HepG2 (cell line): ENCODE measurements around the gene NMU. TPM values are rescaled to one million over a fixed set of nuclear protein-coding genes. Genes with fewer than 3 reads are reported as not detected.

ENCODE experiments used
- ATAC-seq: fragments of 200-7000 bp; cut with Tn5 transposase; 3 replicates; pipeline ENCODE4 v1.9.1; 2020; ENCODE audit warnings: mild to moderate bottlenecking, moderate library complexity
- BruUV-seq: library from RNA; stranded (reverse); fragments of 400-500 nt; replicated peaks from 2 replicates; lab custom pipeline; 2021; lab: Mats Ljungman, UMichigan
- CTCF ChIA-PET: fragments of 300-600 bp; formaldehyde crosslinking; extraction: SDS; loops from one replicate; lab custom pipeline; 2021; ENCODE audit warnings: low total read pairs, inconsistent platforms, low intra/inter-chr PET ratio; lab: Yijun Ruan, JAX
- POLR2A ChIA-PET: fragments of 350-600 bp; sonication (Branson Sonifier 250); formaldehyde crosslinking; loops from one replicate; lab custom pipeline; 2020; ENCODE audit warnings: antibody characterized with exemption, inconsistent platforms; lab: Yijun Ruan, JAX
- DNase-seq: peaks from one replicate; pipeline ENCODE4 v3.0.0-alpha.2; 2015; ENCODE audit warnings: low spot score
- FAIRE-seq: peaks from 3 replicates; lab custom pipeline; 2011; peaks lifted over from hg19 to GRCh38; lab: Jason Lieb, UNC
- H2AFZ ChIP-seq: one replicate; pipeline ENCODE4 v1.6.1; 2011; ENCODE audit warnings: low read length, inconsistent platforms
- H3K27ac ChIP-seq: fragments of 300-600 bp; 3 replicates; pipeline ENCODE4 v1.8.0; 2011; ENCODE audit warnings: mixed run types, mild to moderate bottlenecking, mixed read lengths, low read length, inconsistent platforms; ENCODE audit not compliant: insufficient read depth; ENCODE audit errors: extremely low read length
- H3K27me3 ChIP-seq, 2 experiments: fragments of 200-600 bp in 1 of 2; 2 replicates in 1 of 2; 3 replicates in 1 of 2; pipeline versions ENCODE4 v1.6.0 to v1.8.0; 2011; ENCODE audit warnings: low read length in 2 of 2, mild to moderate bottlenecking in 2 of 2, moderate library complexity in 2 of 2, inconsistent platforms in 1 of 2; ENCODE audit not compliant: insufficient read depth in 2 of 2, control insufficient read depth in 1 of 2
- H3K36me3 ChIP-seq, 2 experiments: fragments of 200-600 bp in 1 of 2; replicated peaks in 1 of 2; 2 replicates in 1 of 2; 3 replicates in 1 of 2; pipeline versions ENCODE4 v1.5.1 to v1.8.0; 2011; ENCODE audit warnings: low read length in 2 of 2, inconsistent platforms in 1 of 2; ENCODE audit not compliant: insufficient read depth in 2 of 2, control insufficient read depth in 1 of 2
- H3K4me1 ChIP-seq: 2 replicates; pipeline ENCODE4 v1.5.1; 2012; ENCODE audit warnings: low read length, inconsistent platforms; ENCODE audit not compliant: insufficient read depth
- H3K4me2 ChIP-seq: 2 replicates; pipeline ENCODE4 v1.6.0; 2011; ENCODE audit warnings: low read depth, low read length, inconsistent platforms
- H3K4me3 ChIP-seq, 3 experiments: fragments of 200-600 bp in 1 of 3; sonication (generic), shearing (Covaris generic) in 1 of 3; replicated peaks in 1 of 3; 2 replicates each; pipeline ENCODE4 v1.5.1; 2011 to 2016; ENCODE audit warnings: low read length in 3 of 3, inconsistent platforms in 2 of 3, low read depth in 2 of 3, mild to moderate bottlenecking in 2 of 3, control low read depth in 1 of 3, mixed read lengths in 1 of 3; ENCODE audit not compliant: insufficient read depth in 1 of 3
- H3K79me2 ChIP-seq: one replicate; pipeline ENCODE4 v1.6.1; 2011; ENCODE audit warnings: low read length, inconsistent platforms; ENCODE audit not compliant: insufficient read depth
- H3K9ac ChIP-seq: 2 replicates; pipeline ENCODE4 v1.6.0; 2011; ENCODE audit warnings: mild to moderate bottlenecking, low read depth, low read length, inconsistent platforms; ENCODE audit not compliant: insufficient read depth
- H3K9me3 ChIP-seq: 2 replicates; pipeline ENCODE4 v1.5.1; 2012; ENCODE audit warnings: mild to moderate bottlenecking, low read length
- H4K20me1 ChIP-seq: 2 replicates; pipeline ENCODE4 v1.6.0; 2011; ENCODE audit warnings: inconsistent platforms, mild to moderate bottlenecking, low read length, moderate library complexity; ENCODE audit not compliant: insufficient read depth
- DRAP1 ChIP-seq: IDR thresholded peaks from 2 replicates; pipeline ENCODE4 v1.6.1; 2016; ENCODE audit warnings: missing genetic modification reagents, missing compliant biosample characterization
- FOXC1 ChIP-seq: sonication (generic); formaldehyde crosslinking; IDR thresholded peaks from 2 replicates; pipeline ENCODE4 v1.8.0; 2022; ENCODE audit warnings: mild to moderate bottlenecking, missing genetic modification reagents, borderline replicate concordance
- MNT ChIP-seq: fragments of 450-650 bp; IDR thresholded peaks from 2 replicates; pipeline ENCODE4 v1.6.1; 2016
- MZF1 ChIP-seq: sonication (generic); formaldehyde crosslinking; IDR thresholded peaks from 2 replicates; pipeline ENCODE4 v1.8.1; 2023; ENCODE audit warnings: mild to moderate bottlenecking, missing genetic modification reagents, borderline replicate concordance
- NBN ChIP-seq: fragments of 450-650 bp; conservative IDR thresholded peaks from 2 replicates; pipeline ENCODE4 v1.6.1; 2017
- SMYD3 ChIP-seq: sonication (generic); formaldehyde crosslinking; IDR thresholded peaks from 2 replicates; pipeline ENCODE4 v1.8.1; 2023; ENCODE audit warnings: mild to moderate bottlenecking, missing genetic modification reagents
- SP4 ChIP-seq: sonication (generic); formaldehyde crosslinking; IDR thresholded peaks from 2 replicates; pipeline ENCODE4 v1.8.1; 2023; ENCODE audit warnings: mild to moderate bottlenecking, missing genetic modification reagents
- ZKSCAN5 ChIP-seq: sonication (generic); formaldehyde crosslinking; IDR thresholded peaks from 2 replicates; pipeline ENCODE4 v1.5.1; 2020; ENCODE audit warnings: mild to moderate bottlenecking, missing genetic modification reagents
- WGBS: methylation state at CpG from one replicate; pipeline ENCODE4 v1.1.6; 2017; ENCODE audit warnings: low lambda C conversion rate; 5-methylcytosine and 5-hydroxymethylcytosine counted together
- in situ Hi-C: cut with HindIII; loops from 2 replicates; pipeline ENCODE4 v1.10.0; 2017; ENCODE audit warnings: low pct_unique_long_range_greater_than_20kb; ENCODE audit not compliant: extremely low pct_ligation_motif_present
- intact Hi-C: fragments of 100-400 bp; cut with micrococcal nuclease; formaldehyde crosslinking; loops from one replicate; pipeline ENCODE4 v1.10.0; 2022; ENCODE audit not compliant: unreplicated experiment
- polyA plus RNA-seq, 8 experiments: library from polyadenylated mRNA; depleted of rRNA in 3 of 8; stranded (reverse) in 7 of 8; unstranded in 1 of 8; fragments of >200 nt; fragmentation: Illumina TruSeq in 4 of 8; extraction: Trizol in 4 of 8; gene quantifications; 2 replicates each; pipeline versions ENCODE4 v1.2.1 to v1.2.3, GENCODE V29; 2011 to 2016; ENCODE audit warnings: low read depth in 4 of 8, missing spikeins in 1 of 8, mixed read lengths in 1 of 8; ENCODE audit not compliant: insufficient read depth in 1 of 8
- total RNA-seq, 5 experiments: library from RNA; depleted of rRNA; stranded (reverse); fragments of >200 nt; fragmentation: Illumina TruSeq; extraction: Trizol; gene quantifications; 2 replicates each; pipeline ENCODE4 v1.2.3, GENCODE V29; 2016; ENCODE audit warnings: low read depth in 1 of 5
- TF ChIP-seq, protein P1 (sequence below): sonication (generic); formaldehyde crosslinking; IDR thresholded peaks from 2 replicates; pipeline ENCODE4 v1.8.1; 2023; ENCODE audit warnings: mild to moderate bottlenecking, inconsistent platforms, moderate library complexity, missing genetic modification reagents, borderline replicate concordance
- TF ChIP-seq, protein P2 (sequence below): sonication (generic); formaldehyde crosslinking; IDR thresholded peaks from 2 replicates; pipeline ENCODE4 v1.4.0; 2020; ENCODE audit warnings: low read depth, mild to moderate bottlenecking, missing genetic modification reagents
- TF ChIP-seq, protein P3 (sequence below): sonication (generic); formaldehyde crosslinking; IDR thresholded peaks from 2 replicates; pipeline ENCODE4 v1.8.0; 2022; ENCODE audit warnings: mild to moderate bottlenecking, missing genetic modification reagents
- TF ChIP-seq, protein P4 (sequence below): IDR thresholded peaks from 2 replicates; pipeline ENCODE4 v1.6.1; 2016; ENCODE audit warnings: mild to moderate bottlenecking, missing biosample characterization, missing genetic modification reagents

Gene NMU
- total and polyA plus RNA-seq, 2 of the 13 experiments (the other 11 are each of a cell fraction or from before 2014, with no cell fraction given): not detected

DNA sequence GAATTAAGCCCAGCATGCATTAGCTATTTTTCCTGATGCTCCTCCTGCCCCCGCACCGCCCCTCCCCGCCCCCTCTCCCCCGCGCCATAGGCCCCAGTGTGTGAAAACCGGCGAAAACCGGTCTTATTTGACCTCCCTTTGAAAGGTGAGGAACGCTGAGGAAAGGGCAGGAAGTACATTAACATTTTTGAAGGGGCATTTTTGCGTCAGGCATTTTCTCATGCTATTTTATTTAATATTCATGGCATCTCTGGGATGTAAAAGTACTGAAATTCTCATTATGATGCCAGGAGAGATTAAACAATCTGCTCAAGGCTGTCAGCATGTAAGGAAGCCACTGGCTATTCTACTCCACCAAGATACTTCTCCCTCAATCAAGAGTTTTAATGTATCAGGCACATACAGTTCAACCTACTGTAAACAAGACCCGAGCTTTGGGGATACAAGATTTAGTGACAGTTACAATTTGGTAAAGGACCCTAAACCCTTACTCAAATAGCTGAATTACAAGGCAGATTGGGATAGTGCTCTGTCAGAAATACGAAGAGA is 1.2 kb upstream of the NMU start:
- Histone ChIP-seq H3K79me2 (no peaks in the 10 kb centered on the region), H3K9ac (no peak overlapping the region), H3K27ac (no peak overlapping the region), H3K4me2 (no peak overlapping the region), H2AFZ (no peak overlapping the region), H4K20me1 (no peaks in the 10 kb centered on the region), H3K27me3 (peaks cover 7 to 43% of the 10 kb centered on the region in 2 experiments), H3K9me3 (no peaks in the 10 kb centered on the region), H3K4me1 (peaks cover 14% of the 10 kb centered on the region), H3K4me3 (no peak overlapping the region), H3K36me3 (no peaks in the 10 kb centered on the region)
- ChIA-PET CTCF (no interaction called here), POLR2A (no interaction called here)
- 15% methylated on average over 12 of the region's 12 CpGs for WGBS
- BruUV-seq: no TSS peak
- DNase-seq (no peak), ATAC-seq (no peak), FAIRE-seq (no peak)
- in situ Hi-C loops (no loop called here), intact Hi-C loops (no loop called here)
- TF ChIP-seq, protein P1, sequence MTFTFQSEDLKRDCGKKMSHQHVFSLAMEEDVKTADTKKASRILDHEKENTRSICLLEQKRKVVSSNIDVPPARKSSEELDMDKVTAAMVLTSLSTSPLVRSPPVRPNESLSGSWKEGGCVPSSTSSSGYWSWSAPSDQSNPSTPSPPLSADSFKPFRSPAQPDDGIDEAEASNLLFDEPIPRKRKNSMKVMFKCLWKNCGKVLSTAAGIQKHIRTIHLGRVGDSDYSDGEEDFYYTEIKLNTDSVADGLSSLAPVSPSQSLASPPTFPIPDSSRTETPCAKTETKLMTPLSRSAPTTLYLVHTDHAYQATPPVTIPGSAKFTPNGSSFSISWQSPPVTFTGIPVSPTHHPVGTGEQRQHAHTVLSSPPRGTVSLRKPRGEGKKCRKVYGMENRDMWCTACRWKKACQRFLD: no peak
- TF ChIP-seq, protein P2, sequence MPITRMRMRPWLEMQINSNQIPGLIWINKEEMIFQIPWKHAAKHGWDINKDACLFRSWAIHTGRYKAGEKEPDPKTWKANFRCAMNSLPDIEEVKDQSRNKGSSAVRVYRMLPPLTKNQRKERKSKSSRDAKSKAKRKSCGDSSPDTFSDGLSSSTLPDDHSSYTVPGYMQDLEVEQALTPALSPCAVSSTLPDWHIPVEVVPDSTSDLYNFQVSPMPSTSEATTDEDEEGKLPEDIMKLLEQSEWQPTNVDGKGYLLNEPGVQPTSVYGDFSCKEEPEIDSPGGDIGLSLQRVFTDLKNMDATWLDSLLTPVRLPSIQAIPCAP (CRISPR knock-in tag): no peak
- TF ChIP-seq SMYD3 (CRISPR knock-in tag) (no peak), SP4 (no peak), MZF1 (no peak), DRAP1 (CRISPR knock-in tag) (no peak), ZKSCAN5 (no peak), MNT (no peak), NBN (no peak), FOXC1 (CRISPR knock-in tag) (no peak)
- TF ChIP-seq, protein P3, sequence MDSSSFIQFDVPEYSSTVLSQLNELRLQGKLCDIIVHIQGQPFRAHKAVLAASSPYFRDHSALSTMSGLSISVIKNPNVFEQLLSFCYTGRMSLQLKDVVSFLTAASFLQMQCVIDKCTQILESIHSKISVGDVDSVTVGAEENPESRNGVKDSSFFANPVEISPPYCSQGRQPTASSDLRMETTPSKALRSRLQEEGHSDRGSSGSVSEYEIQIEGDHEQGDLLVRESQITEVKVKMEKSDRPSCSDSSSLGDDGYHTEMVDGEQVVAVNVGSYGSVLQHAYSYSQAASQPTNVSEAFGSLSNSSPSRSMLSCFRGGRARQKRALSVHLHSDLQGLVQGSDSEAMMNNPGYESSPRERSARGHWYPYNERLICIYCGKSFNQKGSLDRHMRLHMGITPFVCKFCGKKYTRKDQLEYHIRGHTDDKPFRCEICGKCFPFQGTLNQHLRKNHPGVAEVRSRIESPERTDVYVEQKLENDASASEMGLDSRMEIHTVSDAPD (CRISPR knock-in tag): no peak
- TF ChIP-seq, protein P4, sequence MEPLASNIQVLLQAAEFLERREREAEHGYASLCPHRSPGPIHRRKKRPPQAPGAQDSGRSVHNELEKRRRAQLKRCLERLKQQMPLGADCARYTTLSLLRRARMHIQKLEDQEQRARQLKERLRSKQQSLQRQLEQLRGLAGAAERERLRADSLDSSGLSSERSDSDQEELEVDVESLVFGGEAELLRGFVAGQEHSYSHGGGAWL (CRISPR knock-in tag): no peak
